ENCODE data around the gene ATP9A.
"Not testable (repeated sequence)": the region's sequence is repeated elsewhere in the genome, so short reads cannot be mapped to it uniquely, and the experiment has no call there.

ATP9A gene

GRCh38 chr20:51648571-51648947, 119.6 kb downstream of the ATP9A start:
- no peak for DNase-seq

GRCh38 chr20:51647674-51648570, 120.3 kb downstream of the ATP9A start:
- DNase-seq = no peak

GRCh38 chr20:51643810-51644209, 124.4 kb downstream of the ATP9A start:
- not testable (repeated sequence) for DNase-seq

GRCh38 chr20:51643390-51643789, 124.8 kb downstream of the ATP9A start:
- DNase-seq = no peak

GRCh38 chr20:51641866-51642265, 126.3 kb downstream of the ATP9A start:
- DNase-seq = no peak

GRCh38 chr20:51640743-51641142, 127.4 kb downstream of the ATP9A start:
- DNase-seq = no peak

GRCh38 chr20:51639206-51639832, 128.9 kb downstream of the ATP9A start:
- no peak for DNase-seq

GRCh38 chr20:51637241-51637640, 130.9 kb downstream of the ATP9A start:
- DNase-seq = no peak

GRCh38 chr20:51636123-51636522, 132.1 kb downstream of the ATP9A start:
- no peak for DNase-seq

GRCh38 chr20:51635680-51636079, 132.5 kb downstream of the ATP9A start:
- no peak for DNase-seq

- DNase-seq = no peak
These were observed 133.3 kb downstream of the ATP9A start for GRCh38 chr20:51634877-51635276.

GRCh38 chr20:51634257-51634656, 133.9 kb downstream of the ATP9A start:
- DNase-seq = no peak

GRCh38 chr20:51633430-51633829, 134.8 kb downstream of the ATP9A start:
- DNase-seq = no peak

GRCh38 chr20:51631953-51632352, 136.2 kb downstream of the ATP9A start:
- DNase-seq = no peak

- peak; percentile 80 for DNase-seq
These were observed 136.9 kb downstream of the ATP9A start for GRCh38 chr20:51631011-51631950.

GRCh38 chr20:51629399-51630058, 138.7 kb downstream of the ATP9A start:
- DNase-seq = no peak

GRCh38 chr20:51628533-51629398, 139.4 kb downstream of the ATP9A start:
- DNase-seq = no peak

GRCh38 chr20:51627586-51627985, 140.6 kb downstream of the ATP9A start:
- DNase-seq = no peak

- DNase-seq = no peak
These were observed 143.1 kb downstream of the ATP9A start for GRCh38 chr20:51625105-51625504.

- DNase-seq = no peak
These were observed 143.9 kb downstream of the ATP9A start for GRCh38 chr20:51624157-51624731.

- DNase-seq = no peak
These were observed 144.9 kb downstream of the ATP9A start for GRCh38 chr20:51623255-51623654.
